ENCODE data around the gene PPCDC. TPM values are rescaled to one million over a fixed set of nuclear protein-coding genes. Genes with fewer than 3 reads are reported as not detected.

Gene PPCDC
- polyA plus RNA-seq, 4 donors, result 11.4 to 29.4 (median 17.7) TPM

DNA sequence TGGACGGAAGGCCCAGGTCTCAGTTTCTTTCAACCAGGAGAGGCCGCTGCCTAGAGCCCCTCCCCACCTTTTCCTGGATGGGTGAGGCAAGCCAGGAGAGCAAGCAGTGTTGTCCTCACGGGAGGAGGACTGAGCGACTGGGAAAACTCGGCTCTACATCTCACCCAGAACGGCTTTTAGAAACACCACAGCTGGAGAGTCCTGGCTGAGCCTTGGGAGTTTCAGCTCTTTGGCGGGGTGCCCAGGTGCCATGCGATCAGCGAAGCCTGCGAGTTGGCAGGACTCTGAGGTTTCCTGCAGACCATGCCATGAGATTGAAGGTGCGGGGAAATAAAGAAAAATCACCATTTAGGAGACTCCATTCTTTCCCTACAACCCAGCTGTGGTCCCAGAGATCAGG lies 26.0 kb downstream of the PPCDC start:
- no peaks in the 10 kb centered on the region for H3K9me3 ChIP-seq (ENCODE audit: control insufficient read depth in 2 of 2, insufficient read depth in 1 of 2, low read depth in 1 of 2, low read length in 1 of 2)
- no peak overlapping the region for H3K4me3 ChIP-seq (ENCODE audit: low read depth in 1 of 3, low read length in 3 of 3)
- FAIRE-seq (no peak), DNase-seq (peak in 1 of 2 donors; percentile 56)
- WGBS, 3 donors, result 20 to 57% (median 34%) methylated on average over 11 of the region's 11 CpGs
- no peaks in the 10 kb centered on the region for H3K27me3 ChIP-seq (ENCODE audit: control insufficient read depth in 3 of 3, insufficient read depth in 3 of 3, low read length in 3 of 3)
- peaks cover 0 to 61% (median 0%) of the 10 kb centered on the region in 3 donors for H3K36me3 ChIP-seq (ENCODE audit: control insufficient read depth in 3 of 3, insufficient read depth in 2 of 3, low read depth in 1 of 3, low read length in 3 of 3)
- no peak overlapping the region for H3K27ac ChIP-seq (ENCODE audit: low read depth in 1 of 3, low read length in 2 of 3)
- H3K4me1 ChIP-seq (ENCODE audit: control insufficient read depth in 3 of 3, insufficient read depth in 2 of 3, low read depth in 1 of 3, low read length in 2 of 3), result peaks cover 12 to 35% (median 15%) of the 10 kb centered on the region in 3 donors

- FAIRE-seq (no peak), DNase-seq (no peak)
- no peaks in the 10 kb centered on the region for H3K27me3 ChIP-seq (ENCODE audit: control insufficient read depth in 3 of 3, insufficient read depth in 3 of 3, low read length in 3 of 3)
- peaks cover 0 to 52% (median 0%) of the 10 kb centered on the region in 3 donors for H3K36me3 ChIP-seq (ENCODE audit: control insufficient read depth in 3 of 3, insufficient read depth in 2 of 3, low read depth in 1 of 3, low read length in 3 of 3)
- H3K27ac ChIP-seq (ENCODE audit: low read depth in 1 of 3, low read length in 2 of 3), result no peak overlapping the region
- H3K4me1 ChIP-seq (ENCODE audit: control insufficient read depth in 3 of 3, insufficient read depth in 2 of 3, low read depth in 1 of 3, low read length in 2 of 3), result peaks cover 12 to 39% (median 15%) of the 10 kb centered on the region in 3 donors
- no peak overlapping the region for H3K4me3 ChIP-seq (ENCODE audit: low read depth in 1 of 3, low read length in 3 of 3)
- WGBS, 3 donors, result 88 to 100% (median 98%) methylated on average over 2 of the region's 2 CpGs
- H3K9me3 ChIP-seq (ENCODE audit: control insufficient read depth in 2 of 2, insufficient read depth in 1 of 2, low read depth in 1 of 2, low read length in 1 of 2), result no peaks in the 10 kb centered on the region
Measured at GRCh38 chr15:75050283-75050682, 26.9 kb downstream of the PPCDC start.

GRCh38 chr15:75051191-75051608 lies 27.8 kb downstream of the PPCDC start:
- no peaks in the 10 kb centered on the region for H3K27me3 ChIP-seq (ENCODE audit: control insufficient read depth in 3 of 3, insufficient read depth in 3 of 3, low read length in 3 of 3)
- H3K4me3 ChIP-seq (ENCODE audit: low read depth in 1 of 3, low read length in 3 of 3), result no peak overlapping the region
- 76 to 92% (median 84%) methylated on average over 6 of the region's 6 CpGs for WGBS, 3 donors
- H3K27ac ChIP-seq (ENCODE audit: low read depth in 1 of 3, low read length in 2 of 3), result no peak overlapping the region
- no peaks in the 10 kb centered on the region for H3K9me3 ChIP-seq (ENCODE audit: control insufficient read depth in 2 of 2, insufficient read depth in 1 of 2, low read depth in 1 of 2, low read length in 1 of 2)
- peaks cover 12 to 33% (median 13%) of the 10 kb centered on the region in 3 donors for H3K4me1 ChIP-seq (ENCODE audit: control insufficient read depth in 3 of 3, insufficient read depth in 2 of 3, low read depth in 1 of 3, low read length in 2 of 3)
- peaks cover 0 to 49% (median 0%) of the 10 kb centered on the region in 3 donors for H3K36me3 ChIP-seq (ENCODE audit: control insufficient read depth in 3 of 3, insufficient read depth in 2 of 3, low read depth in 1 of 3, low read length in 3 of 3)
- FAIRE-seq, result no peak
- no peak for DNase-seq

DNA sequence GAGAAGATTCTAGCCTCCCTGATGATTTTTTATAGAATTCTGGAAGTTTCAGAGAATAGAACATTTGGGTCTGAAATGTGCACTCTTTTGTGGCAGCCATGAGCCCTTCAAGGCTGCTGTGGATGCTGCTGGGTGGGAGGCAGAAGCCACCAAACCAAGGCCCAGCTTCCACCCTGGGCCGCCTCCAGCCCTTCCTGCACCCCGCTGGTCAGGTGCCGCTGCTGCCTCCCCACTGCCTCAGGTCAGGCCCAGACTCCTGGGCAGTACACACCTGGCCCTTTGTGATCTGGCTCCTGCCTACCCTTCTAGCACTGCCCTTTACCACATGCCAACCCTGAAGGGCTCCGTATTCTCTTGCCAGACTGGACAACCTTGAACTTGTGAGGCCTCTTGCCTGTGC lies 28.3 kb downstream of the PPCDC start:
- FAIRE-seq, result no peak
- Histone ChIP-seq H3K4me1 (ENCODE audit: control insufficient read depth in 3 of 3, insufficient read depth in 2 of 3, low read depth in 1 of 3, low read length in 2 of 3) (peaks cover 8 to 28% (median 10%) of the 10 kb centered on the region in 3 donors), H3K36me3 (ENCODE audit: control insufficient read depth in 3 of 3, insufficient read depth in 2 of 3, low read depth in 1 of 3, low read length in 3 of 3) (peaks cover 0 to 44% (median 0%) of the 10 kb centered on the region in 3 donors), H3K27ac (ENCODE audit: low read depth in 1 of 3, low read length in 2 of 3) (no peak overlapping the region), H3K9me3 (ENCODE audit: control insufficient read depth in 2 of 2, insufficient read depth in 1 of 2, low read depth in 1 of 2, low read length in 1 of 2) (no peaks in the 10 kb centered on the region), H3K4me3 (ENCODE audit: low read depth in 1 of 3, low read length in 3 of 3) (no peak overlapping the region), H3K27me3 (ENCODE audit: control insufficient read depth in 3 of 3, insufficient read depth in 3 of 3, low read length in 3 of 3) (no peaks in the 10 kb centered on the region)
- 82 to 91% (median 88%) methylated on average over 4 of the region's 4 CpGs for WGBS, 3 donors
- no peak for DNase-seq

GRCh38 chr15:75052972-75053747 lies 29.8 kb downstream of the PPCDC start:
- Histone ChIP-seq H3K27ac (ENCODE audit: low read depth in 1 of 3, low read length in 2 of 3) (peak overlapping the region; percentile 42 to 56 (median 46)), H3K27me3 (ENCODE audit: control insufficient read depth in 3 of 3, insufficient read depth in 3 of 3, low read length in 3 of 3) (no peaks in the 10 kb centered on the region), H3K36me3 (ENCODE audit: control insufficient read depth in 3 of 3, insufficient read depth in 2 of 3, low read depth in 1 of 3, low read length in 3 of 3) (peaks cover 0 to 32% (median 0%) of the 10 kb centered on the region in 3 donors), H3K4me1 (ENCODE audit: control insufficient read depth in 3 of 3, insufficient read depth in 2 of 3, low read depth in 1 of 3, low read length in 2 of 3) (peaks cover 0 to 19% (median 2%) of the 10 kb centered on the region in 3 donors), H3K9me3 (ENCODE audit: control insufficient read depth in 2 of 2, insufficient read depth in 1 of 2, low read depth in 1 of 2, low read length in 1 of 2) (no peaks in the 10 kb centered on the region), H3K4me3 (ENCODE audit: low read depth in 1 of 3, low read length in 3 of 3) (no peak overlapping the region)
- 56 to 84% (median 68%) methylated on average over 5 of the region's 5 CpGs for WGBS, 3 donors
- no peak for FAIRE-seq
- DNase-seq, result peak in 1 of 2 donors; percentile 27

GRCh38 chr15:75053748-75054125 lies 30.3 kb downstream of the PPCDC start:
- 41 to 80% (median 56%) methylated on average over 7 of the region's 7 CpGs for WGBS, 3 donors
- no peaks in the 10 kb centered on the region for H3K9me3 ChIP-seq (ENCODE audit: control insufficient read depth in 2 of 2, insufficient read depth in 1 of 2, low read depth in 1 of 2, low read length in 1 of 2)
- H3K27ac ChIP-seq (ENCODE audit: low read depth in 1 of 3, low read length in 2 of 3), result peak overlapping the region; percentile 42 to 56 (median 46)
- peaks cover 0 to 25% (median 2%) of the 10 kb centered on the region in 3 donors for H3K4me1 ChIP-seq (ENCODE audit: control insufficient read depth in 3 of 3, insufficient read depth in 2 of 3, low read depth in 1 of 3, low read length in 2 of 3)
- H3K27me3 ChIP-seq (ENCODE audit: control insufficient read depth in 3 of 3, insufficient read depth in 3 of 3, low read length in 3 of 3), result no peaks in the 10 kb centered on the region
- FAIRE-seq (no peak), DNase-seq (peak in 1 of 2 donors; percentile 63)
- peaks cover 0 to 30% (median 0%) of the 10 kb centered on the region in 3 donors for H3K36me3 ChIP-seq (ENCODE audit: control insufficient read depth in 3 of 3, insufficient read depth in 2 of 3, low read depth in 1 of 3, low read length in 3 of 3)
- no peak overlapping the region for H3K4me3 ChIP-seq (ENCODE audit: low read depth in 1 of 3, low read length in 3 of 3)

DNA sequence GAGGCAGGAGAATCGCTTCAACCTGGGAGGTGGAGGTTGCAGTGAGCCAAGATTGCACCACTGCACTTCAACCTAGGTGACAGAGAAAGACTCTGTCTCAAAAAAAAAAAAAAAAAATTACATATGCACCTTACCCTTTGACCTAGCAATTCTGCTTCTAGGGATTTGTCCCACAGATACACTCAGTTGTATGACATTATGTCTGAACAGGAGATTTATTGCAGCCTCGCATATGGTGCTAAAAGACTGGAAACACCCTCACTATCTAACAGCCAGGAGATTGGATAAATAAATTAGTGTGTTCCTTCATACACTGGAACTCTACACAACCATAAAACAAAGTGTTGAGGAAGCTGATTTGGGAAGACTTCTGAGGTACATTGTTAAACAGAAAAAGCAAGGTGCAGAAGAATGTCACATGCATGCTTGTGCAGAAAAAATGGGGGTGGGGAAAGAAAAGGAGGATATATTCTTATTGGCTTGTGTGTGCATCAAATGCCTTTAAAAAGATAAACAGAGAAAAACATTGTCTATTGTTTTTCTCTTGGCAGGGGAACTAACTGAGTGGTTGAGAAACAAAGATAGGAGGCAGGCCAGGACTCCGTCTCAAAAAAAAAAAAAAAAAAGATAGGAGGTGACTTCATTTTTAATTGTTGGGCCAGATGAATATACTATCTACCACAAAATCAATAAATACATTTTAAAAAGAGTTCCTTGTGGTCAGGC lies 30.9 kb downstream of the PPCDC start:
- H3K9me3 ChIP-seq (ENCODE audit: control insufficient read depth in 2 of 2, insufficient read depth in 1 of 2, low read depth in 1 of 2, low read length in 1 of 2), result no peaks in the 10 kb centered on the region
- peak overlapping the region; percentile 2 to 56 (median 46) for H3K27ac ChIP-seq (ENCODE audit: low read depth in 1 of 3, low read length in 2 of 3)
- FAIRE-seq, result no peak
- no peak overlapping the region for H3K4me3 ChIP-seq (ENCODE audit: low read depth in 1 of 3, low read length in 3 of 3)
- H3K36me3 ChIP-seq (ENCODE audit: control insufficient read depth in 3 of 3, insufficient read depth in 2 of 3, low read depth in 1 of 3, low read length in 3 of 3), result peaks cover 0 to 24% (median 0%) of the 10 kb centered on the region in 3 donors
- WGBS, 3 donors, result 16 to 52% (median 37%) methylated on average over 3 of the region's 3 CpGs
- peaks cover 0 to 25% (median 2%) of the 10 kb centered on the region in 3 donors for H3K4me1 ChIP-seq (ENCODE audit: control insufficient read depth in 3 of 3, insufficient read depth in 2 of 3, low read depth in 1 of 3, low read length in 2 of 3)
- DNase-seq, result peak; percentile 64 to 89
- H3K27me3 ChIP-seq (ENCODE audit: control insufficient read depth in 3 of 3, insufficient read depth in 3 of 3, low read length in 3 of 3), result no peaks in the 10 kb centered on the region

- Histone ChIP-seq H3K27ac (ENCODE audit: low read depth in 1 of 3, low read length in 2 of 3) (no peak overlapping the region), H3K4me1 (ENCODE audit: control insufficient read depth in 3 of 3, insufficient read depth in 2 of 3, low read depth in 1 of 3, low read length in 2 of 3) (peaks cover 0 to 25% (median 2%) of the 10 kb centered on the region in 3 donors), H3K36me3 (ENCODE audit: control insufficient read depth in 3 of 3, insufficient read depth in 2 of 3, low read depth in 1 of 3, low read length in 3 of 3) (peaks cover 0 to 16% (median 0%) of the 10 kb centered on the region in 3 donors), H3K27me3 (ENCODE audit: control insufficient read depth in 3 of 3, insufficient read depth in 3 of 3, low read length in 3 of 3) (no peaks in the 10 kb centered on the region), H3K9me3 (ENCODE audit: control insufficient read depth in 2 of 2, insufficient read depth in 1 of 2, low read depth in 1 of 2, low read length in 1 of 2) (no peaks in the 10 kb centered on the region), H3K4me3 (ENCODE audit: low read depth in 1 of 3, low read length in 3 of 3) (no peak overlapping the region)
- WGBS, 3 donors, result 93 to 96% (median 93%) methylated on average over 7 of the region's 7 CpGs
- FAIRE-seq (no peak), DNase-seq (no peak)
Measured at GRCh38 chr15:75056036-75056435, 32.6 kb downstream of the PPCDC start.

Data from small intestine (tissue), 7 donors.